ENCODE data around the gene RABGAP1L.

Gene RABGAP1L

DNA sequence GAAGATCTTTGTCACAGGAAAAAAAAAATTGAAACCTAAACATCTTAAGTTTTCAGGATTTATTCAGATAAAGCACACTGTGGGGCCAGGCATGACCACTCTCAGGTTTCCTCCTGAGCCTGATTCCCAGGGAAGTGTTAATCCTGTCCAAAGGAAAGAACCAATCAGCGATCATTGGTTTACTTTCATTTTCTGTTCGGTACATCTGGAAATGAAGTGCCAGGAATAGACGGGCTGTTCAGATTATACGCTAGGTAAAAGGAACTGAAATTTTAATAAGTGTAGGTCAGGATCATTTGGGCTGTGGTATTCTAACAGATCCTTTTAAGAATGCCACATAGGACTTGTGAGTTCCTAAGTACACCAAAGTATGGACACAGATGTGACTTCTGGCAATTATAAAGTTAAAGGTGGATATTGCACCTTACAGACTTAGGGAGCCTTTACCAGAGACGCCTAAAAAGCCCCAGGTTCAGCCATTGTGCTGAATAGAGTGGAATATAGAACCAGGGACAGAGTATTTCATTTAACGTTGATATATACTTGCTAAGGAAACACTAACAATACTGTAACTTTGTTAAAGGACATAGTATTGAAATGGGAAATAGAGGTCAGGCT, 831.2 kb downstream of the RABGAP1L start:
- ChIA-PET CTCF (interaction anchor here (1.0 to 3.0 kb wide), 6 partner anchors 8 to 220 kb away, joined by 3 to 18 read pairs (median 3); partner anchors contain the start of gene CACYBP), POLR2A (no interaction called here)
- TF ChIP-seq, protein P1, sequence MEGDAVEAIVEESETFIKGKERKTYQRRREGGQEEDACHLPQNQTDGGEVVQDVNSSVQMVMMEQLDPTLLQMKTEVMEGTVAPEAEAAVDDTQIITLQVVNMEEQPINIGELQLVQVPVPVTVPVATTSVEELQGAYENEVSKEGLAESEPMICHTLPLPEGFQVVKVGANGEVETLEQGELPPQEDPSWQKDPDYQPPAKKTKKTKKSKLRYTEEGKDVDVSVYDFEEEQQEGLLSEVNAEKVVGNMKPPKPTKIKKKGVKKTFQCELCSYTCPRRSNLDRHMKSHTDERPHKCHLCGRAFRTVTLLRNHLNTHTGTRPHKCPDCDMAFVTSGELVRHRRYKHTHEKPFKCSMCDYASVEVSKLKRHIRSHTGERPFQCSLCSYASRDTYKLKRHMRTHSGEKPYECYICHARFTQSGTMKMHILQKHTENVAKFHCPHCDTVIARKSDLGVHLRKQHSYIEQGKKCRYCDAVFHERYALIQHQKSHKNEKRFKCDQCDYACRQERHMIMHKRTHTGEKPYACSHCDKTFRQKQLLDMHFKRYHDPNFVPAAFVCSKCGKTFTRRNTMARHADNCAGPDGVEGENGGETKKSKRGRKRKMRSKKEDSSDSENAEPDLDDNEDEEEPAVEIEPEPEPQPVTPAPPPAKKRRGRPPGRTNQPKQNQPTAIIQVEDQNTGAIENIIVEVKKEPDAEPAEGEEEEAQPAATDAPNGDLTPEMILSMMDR (IDR thresholded peaks at IDR 0.05; ENCODE audit: control extremely low read depth, extremely low read depth, low read depth, missing control alignments) = no peak
- DNase-seq (ENCODE audit: extremely low spot score) = no peak

DNA sequence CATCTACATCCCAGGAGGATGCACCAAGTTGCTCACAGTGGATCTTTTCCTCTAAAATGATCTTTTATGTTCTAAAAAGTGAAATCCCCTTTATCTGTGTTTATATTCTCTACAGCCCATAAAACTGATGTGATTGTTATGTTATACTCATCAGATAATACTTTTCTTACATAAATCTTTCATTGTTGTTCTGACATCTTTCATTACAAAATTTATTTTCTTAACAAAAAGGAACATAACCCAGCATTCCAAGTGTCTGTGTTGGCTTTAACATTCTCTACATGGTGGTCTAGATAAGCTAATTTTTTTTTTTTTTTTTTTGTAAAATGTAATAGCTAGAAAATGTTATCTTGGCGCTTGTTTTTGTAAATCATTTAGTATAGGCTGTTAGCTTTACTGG, 832.2 kb downstream of the RABGAP1L start:
- DNase-seq (ENCODE audit: extremely low spot score) = no peak
- TF ChIP-seq, protein P1 (IDR thresholded peaks at IDR 0.05; ENCODE audit: control extremely low read depth, extremely low read depth, low read depth, missing control alignments) = no peak
- CTCF ChIA-PET = interaction anchor here (1.1 to 3.0 kb wide), 2 partner anchors 7 to 20 kb away, joined by 3 to 18 read pairs; partner anchors contain the start of gene CACYBP
- POLR2A ChIA-PET = no interaction called here

GRCh38 chr1:174995121-174995520, 835.8 kb downstream of the RABGAP1L start:
- no peak for DNase-seq (ENCODE audit: extremely low spot score)
- TF ChIP-seq, protein P1 (IDR thresholded peaks at IDR 0.05; ENCODE audit: control extremely low read depth, extremely low read depth, low read depth, missing control alignments) = no peak
- POLR2A ChIA-PET = interaction anchor here (0.6 kb wide), 1 partner anchor 16 kb away, joined by 3 read pairs; no protein-coding TSS in a partner anchor
- CTCF ChIA-PET = interaction anchor here (1.3 to 5.9 kb wide), 3 partner anchors 10 to 1126 kb away, joined by 3 to 58 read pairs (median 3); no protein-coding TSS in a partner anchor

- TF ChIP-seq, protein P1 (IDR thresholded peaks at IDR 0.05; ENCODE audit: control extremely low read depth, extremely low read depth, low read depth, missing control alignments) = no peak
- POLR2A ChIA-PET = interaction anchor here (0.6 kb wide), 3 partner anchors 15 to 60 kb away, joined by 3 to 5 read pairs (median 5); no protein-coding TSS in a partner anchor
These were observed 836.6 kb downstream of the RABGAP1L start for GRCh38 chr1:174995916-174996315.

DNA sequence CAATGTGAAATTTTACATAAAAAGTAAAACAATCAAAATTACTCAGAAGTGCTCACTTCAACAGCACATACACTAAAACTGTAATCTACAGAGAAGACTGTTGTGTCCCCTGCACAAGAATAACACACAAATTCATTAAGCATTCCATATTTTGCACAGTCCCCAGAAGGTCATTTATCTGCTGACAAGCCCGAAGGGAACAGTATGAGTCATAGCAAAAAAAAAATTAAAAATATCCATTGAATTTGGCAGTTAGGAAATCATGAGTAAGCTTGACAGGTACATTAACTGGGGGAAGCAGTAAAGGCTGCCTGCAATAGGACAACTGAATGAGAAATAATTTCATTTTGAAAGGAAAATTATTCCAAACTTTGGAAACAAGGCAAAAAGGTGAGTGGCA, 837.2 kb downstream of the RABGAP1L start:
- DNase-seq (ENCODE audit: extremely low spot score) = no peak
- TF ChIP-seq, protein P1 (IDR thresholded peaks at IDR 0.05; ENCODE audit: control extremely low read depth, extremely low read depth, low read depth, missing control alignments) = no peak
- ChIA-PET CTCF (interaction anchor here (1.1 to 5.9 kb wide), 5 partner anchors 12 to 1127 kb away, joined by 3 to 58 read pairs (median 3); no protein-coding TSS in a partner anchor), POLR2A (interaction anchor here (0.6 kb wide), 2 partner anchors 18 to 60 kb away, joined by 5 read pairs; no protein-coding TSS in a partner anchor)

More at GRCh38 chr1:174995916-174996315, 836.6 kb downstream of the RABGAP1L start:
- DNase-seq (ENCODE audit: extremely low spot score) = no peak
- CTCF ChIA-PET = interaction anchor here (1.1 to 5.9 kb wide), 5 partner anchors 11 to 1127 kb away, joined by 3 to 58 read pairs (median 3); no protein-coding TSS in a partner anchor

DNA sequence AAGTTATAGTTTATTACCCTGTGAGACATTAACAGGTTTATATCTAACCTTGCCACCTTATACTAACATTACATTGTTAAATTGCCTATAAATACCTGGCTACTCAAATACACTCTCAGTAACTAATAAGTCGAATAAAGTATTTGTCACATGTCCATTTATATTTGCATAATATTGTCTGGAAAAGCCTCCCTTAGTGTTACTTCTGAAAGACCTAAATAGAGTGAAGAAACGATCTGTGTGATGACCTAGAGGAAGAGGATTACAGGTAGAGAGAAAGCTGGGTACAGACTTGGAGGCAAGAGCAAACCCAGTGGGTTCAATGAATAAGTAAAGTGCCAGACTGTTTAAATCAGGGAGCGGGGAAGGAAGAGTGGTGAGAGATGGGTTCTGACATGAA, 837.7 kb downstream of the RABGAP1L start:
- TF ChIP-seq, protein P1 (IDR thresholded peaks at IDR 0.05; ENCODE audit: control extremely low read depth, extremely low read depth, low read depth, missing control alignments) = no peak
- ChIA-PET POLR2A (no interaction called here), CTCF (interaction anchor here (0.8 to 5.9 kb wide), 8 partner anchors 12 to 734 kb away, joined by 3 to 58 read pairs (median 3); no protein-coding TSS in a partner anchor)
- DNase-seq (ENCODE audit: extremely low spot score) = no peak
